Measurements from ENCODE around the gene CALCOCO2.

The CALCOCO2 gene

GRCh38 chr17:48812001-48812400 lies 18.8 kb upstream of the CALCOCO2 start:
- Histone ChIP-seq H4K20me1 (ENCODE audit: insufficient read depth, low read length) (no peaks in the 10 kb centered on the region), H3K27me3 (ENCODE audit: low read depth, low read length) (peaks cover 36% of the 10 kb centered on the region), H3K79me2 (ENCODE audit: low read length) (no peaks in the 10 kb centered on the region), H3K36me3 (replicated peaks; ENCODE audit: low read depth, low read length) (no peaks in the 10 kb centered on the region), H3K9me3 (ENCODE audit: insufficient read depth, low read length) (no peaks in the 10 kb centered on the region), H2AFZ (ENCODE audit: low read depth, low read length) (no peak overlapping the region), H3K27ac (ENCODE audit: low read length) (no peak overlapping the region), H3K4me1 (ENCODE audit: low read length) (peaks cover 5% of the 10 kb centered on the region), H3K4me2 (ENCODE audit: low read length) (no peak overlapping the region), H3K4me3 (ENCODE audit: low read length) (no peak overlapping the region), H3K9ac (ENCODE audit: low read length) (no peak overlapping the region)
- no peak for TF ChIP-seq CTCF (IDR thresholded peaks at IDR 0.05; ENCODE audit: low read depth, low read length)
- no peak for TF ChIP-seq EZH2phosphoT487 (IDR thresholded peaks at IDR 0.05; ENCODE audit: low read depth)

GRCh38 chr17:48814504-48814903 lies 16.3 kb upstream of the CALCOCO2 start:
- H3K79me2 ChIP-seq (ENCODE audit: low read length) = no peaks in the 10 kb centered on the region
- H2AFZ ChIP-seq (ENCODE audit: low read depth, low read length) = no peak overlapping the region
- no peak overlapping the region for H3K4me2 ChIP-seq (ENCODE audit: low read length)
- H3K9ac ChIP-seq (ENCODE audit: low read length) = no peak overlapping the region
- TF ChIP-seq EZH2phosphoT487 (IDR thresholded peaks at IDR 0.05; ENCODE audit: low read depth) (no peak), CTCF (IDR thresholded peaks at IDR 0.05; ENCODE audit: low read depth, low read length) (peak; percentile 71)
- H3K27me3 ChIP-seq (ENCODE audit: low read depth, low read length) = peaks cover 36% of the 10 kb centered on the region
- peaks cover 5% of the 10 kb centered on the region for H3K4me1 ChIP-seq (ENCODE audit: low read length)
- no peak overlapping the region for H3K27ac ChIP-seq (ENCODE audit: low read length)
- H3K9me3 ChIP-seq (ENCODE audit: insufficient read depth, low read length) = no peaks in the 10 kb centered on the region
- no peaks in the 10 kb centered on the region for H4K20me1 ChIP-seq (ENCODE audit: insufficient read depth, low read length)
- no peak overlapping the region for H3K4me3 ChIP-seq (ENCODE audit: low read length)
- H3K36me3 ChIP-seq (replicated peaks; ENCODE audit: low read depth, low read length) = no peaks in the 10 kb centered on the region

- no peaks in the 10 kb centered on the region for H3K9me3 ChIP-seq (ENCODE audit: insufficient read depth, low read length)
- H3K4me1 ChIP-seq (ENCODE audit: low read length) = peaks cover 5% of the 10 kb centered on the region
- H2AFZ ChIP-seq (ENCODE audit: low read depth, low read length) = no peak overlapping the region
- H3K27ac ChIP-seq (ENCODE audit: low read length) = no peak overlapping the region
- TF ChIP-seq CTCF (IDR thresholded peaks at IDR 0.05; ENCODE audit: low read depth, low read length) = no peak
- TF ChIP-seq EZH2phosphoT487 (IDR thresholded peaks at IDR 0.05; ENCODE audit: low read depth) = no peak
- H3K4me3 ChIP-seq (ENCODE audit: low read length) = no peak overlapping the region
- H3K9ac ChIP-seq (ENCODE audit: low read length) = no peak overlapping the region
- no peaks in the 10 kb centered on the region for H3K36me3 ChIP-seq (replicated peaks; ENCODE audit: low read depth, low read length)
- H3K4me2 ChIP-seq (ENCODE audit: low read length) = no peak overlapping the region
- peaks cover 36% of the 10 kb centered on the region for H3K27me3 ChIP-seq (ENCODE audit: low read depth, low read length)
- H3K79me2 ChIP-seq (ENCODE audit: low read length) = no peaks in the 10 kb centered on the region
- H4K20me1 ChIP-seq (ENCODE audit: insufficient read depth, low read length) = no peaks in the 10 kb centered on the region
Measured at GRCh38 chr17:48815311-48815710, 15.5 kb upstream of the CALCOCO2 start.

GRCh38 chr17:48816438-48816773 lies 14.4 kb upstream of the CALCOCO2 start:
- peak overlapping the region; percentile 30; the same call in 1 of the 2 replicates for H3K9ac ChIP-seq (ENCODE audit: low read length)
- peak overlapping the region; percentile 73 for H3K4me3 ChIP-seq (ENCODE audit: low read length)
- H3K4me1 ChIP-seq (ENCODE audit: low read length) = peaks cover 5% of the 10 kb centered on the region
- H3K36me3 ChIP-seq (replicated peaks; ENCODE audit: low read depth, low read length) = no peaks in the 10 kb centered on the region
- H3K4me2 ChIP-seq (ENCODE audit: low read length) = peak overlapping the region; percentile 66
- H3K27ac ChIP-seq (ENCODE audit: low read length) = no peak overlapping the region
- H3K9me3 ChIP-seq (ENCODE audit: insufficient read depth, low read length) = no peaks in the 10 kb centered on the region
- H3K27me3 ChIP-seq (ENCODE audit: low read depth, low read length) = peaks cover 36% of the 10 kb centered on the region
- TF ChIP-seq EZH2phosphoT487 (IDR thresholded peaks at IDR 0.05; ENCODE audit: low read depth) (no peak), CTCF (IDR thresholded peaks at IDR 0.05; ENCODE audit: low read depth, low read length) (no peak)
- no peaks in the 10 kb centered on the region for H4K20me1 ChIP-seq (ENCODE audit: insufficient read depth, low read length)
- peak overlapping the region; percentile 46; the same call in 1 of the 2 replicates for H2AFZ ChIP-seq (ENCODE audit: low read depth, low read length)
- H3K79me2 ChIP-seq (ENCODE audit: low read length) = no peaks in the 10 kb centered on the region
